ENCODE measurements around the gene VCPKMT.

GRCh38 chr14:50082308-50082742 lies 34.0 kb downstream of the VCPKMT start:
- TF ChIP-seq POLR2A (IDR thresholded peaks at IDR 0.05) = no peak
- TF ChIP-seq, protein P1, sequence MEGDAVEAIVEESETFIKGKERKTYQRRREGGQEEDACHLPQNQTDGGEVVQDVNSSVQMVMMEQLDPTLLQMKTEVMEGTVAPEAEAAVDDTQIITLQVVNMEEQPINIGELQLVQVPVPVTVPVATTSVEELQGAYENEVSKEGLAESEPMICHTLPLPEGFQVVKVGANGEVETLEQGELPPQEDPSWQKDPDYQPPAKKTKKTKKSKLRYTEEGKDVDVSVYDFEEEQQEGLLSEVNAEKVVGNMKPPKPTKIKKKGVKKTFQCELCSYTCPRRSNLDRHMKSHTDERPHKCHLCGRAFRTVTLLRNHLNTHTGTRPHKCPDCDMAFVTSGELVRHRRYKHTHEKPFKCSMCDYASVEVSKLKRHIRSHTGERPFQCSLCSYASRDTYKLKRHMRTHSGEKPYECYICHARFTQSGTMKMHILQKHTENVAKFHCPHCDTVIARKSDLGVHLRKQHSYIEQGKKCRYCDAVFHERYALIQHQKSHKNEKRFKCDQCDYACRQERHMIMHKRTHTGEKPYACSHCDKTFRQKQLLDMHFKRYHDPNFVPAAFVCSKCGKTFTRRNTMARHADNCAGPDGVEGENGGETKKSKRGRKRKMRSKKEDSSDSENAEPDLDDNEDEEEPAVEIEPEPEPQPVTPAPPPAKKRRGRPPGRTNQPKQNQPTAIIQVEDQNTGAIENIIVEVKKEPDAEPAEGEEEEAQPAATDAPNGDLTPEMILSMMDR (IDR thresholded peaks at IDR 0.05) = no peak
- TF ChIP-seq POLR2AphosphoS5 (IDR thresholded peaks at IDR 0.05) = no peak
